GM10266 (cell line): ENCODE data around the gene APOL5.
"Not testable (repeated sequence)": the region's sequence is repeated elsewhere in the genome, so short reads cannot be mapped to it uniquely, and the experiment has no call there.

Experiments
- DNase-seq: peaks from one replicate; pipeline ENCODE4 v3.0.0; 2012; ENCODE audit errors: extremely low spot score
- TF ChIP-seq, protein P1 (sequence below): IDR thresholded peaks from 2 replicates; pipeline ENCODE4 v1.5.1; 2012; ENCODE audit warnings: mild to moderate bottlenecking, low read depth; ENCODE audit not compliant: control insufficient read depth, insufficient read depth; ENCODE audit errors: missing control alignments

Gene APOL5, protein sequence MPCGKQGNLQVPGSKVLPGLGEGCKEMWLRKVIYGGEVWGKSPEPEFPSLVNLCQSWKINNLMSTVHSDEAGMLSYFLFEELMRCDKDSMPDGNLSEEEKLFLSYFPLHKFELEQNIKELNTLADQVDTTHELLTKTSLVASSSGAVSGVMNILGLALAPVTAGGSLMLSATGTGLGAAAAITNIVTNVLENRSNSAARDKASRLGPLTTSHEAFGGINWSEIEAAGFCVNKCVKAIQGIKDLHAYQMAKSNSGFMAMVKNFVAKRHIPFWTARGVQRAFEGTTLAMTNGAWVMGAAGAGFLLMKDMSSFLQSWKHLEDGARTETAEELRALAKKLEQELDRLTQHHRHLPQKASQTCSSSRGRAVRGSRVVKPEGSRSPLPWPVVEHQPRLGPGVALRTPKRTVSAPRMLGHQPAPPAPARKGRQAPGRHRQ

GRCh38 chr22:35717572-35717971 lies at the start of gene APOL5:
TSS of gene APOL5 (plus strand) at chr22:35717872. CDS start at chr22:35717872, 0 bp downstream.
- TF ChIP-seq, protein P1, sequence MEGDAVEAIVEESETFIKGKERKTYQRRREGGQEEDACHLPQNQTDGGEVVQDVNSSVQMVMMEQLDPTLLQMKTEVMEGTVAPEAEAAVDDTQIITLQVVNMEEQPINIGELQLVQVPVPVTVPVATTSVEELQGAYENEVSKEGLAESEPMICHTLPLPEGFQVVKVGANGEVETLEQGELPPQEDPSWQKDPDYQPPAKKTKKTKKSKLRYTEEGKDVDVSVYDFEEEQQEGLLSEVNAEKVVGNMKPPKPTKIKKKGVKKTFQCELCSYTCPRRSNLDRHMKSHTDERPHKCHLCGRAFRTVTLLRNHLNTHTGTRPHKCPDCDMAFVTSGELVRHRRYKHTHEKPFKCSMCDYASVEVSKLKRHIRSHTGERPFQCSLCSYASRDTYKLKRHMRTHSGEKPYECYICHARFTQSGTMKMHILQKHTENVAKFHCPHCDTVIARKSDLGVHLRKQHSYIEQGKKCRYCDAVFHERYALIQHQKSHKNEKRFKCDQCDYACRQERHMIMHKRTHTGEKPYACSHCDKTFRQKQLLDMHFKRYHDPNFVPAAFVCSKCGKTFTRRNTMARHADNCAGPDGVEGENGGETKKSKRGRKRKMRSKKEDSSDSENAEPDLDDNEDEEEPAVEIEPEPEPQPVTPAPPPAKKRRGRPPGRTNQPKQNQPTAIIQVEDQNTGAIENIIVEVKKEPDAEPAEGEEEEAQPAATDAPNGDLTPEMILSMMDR = no peak
- DNase-seq = no peak

DNA sequence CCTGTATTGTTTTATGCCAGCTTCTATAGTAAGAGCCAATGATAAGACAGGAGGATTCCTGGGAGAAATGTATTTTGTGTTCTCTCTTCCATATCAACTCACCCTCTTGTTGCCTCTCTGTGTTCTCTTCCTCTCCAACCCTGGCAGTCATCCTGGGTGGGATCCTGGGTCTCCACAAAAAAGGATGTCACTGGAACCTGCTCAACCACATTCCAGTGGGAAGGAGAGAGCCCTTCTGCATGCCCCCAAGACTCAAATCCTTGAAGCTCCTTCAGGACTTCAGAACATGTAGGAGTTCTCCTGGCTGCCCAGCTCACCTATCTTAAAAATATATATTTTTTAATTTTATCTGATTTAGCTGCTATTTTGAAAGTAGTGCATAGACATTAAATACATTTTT lies 43.3 kb upstream of the APOL5 start:
- DNase-seq = no peak
- TF ChIP-seq, protein P1 = no peak

- not testable (repeated sequence) for DNase-seq
These were observed 41.6 kb upstream of the APOL5 start for GRCh38 chr22:35676065-35676464.

GRCh38 chr22:35677460-35678187 lies 40.0 kb upstream of the APOL5 start:
- DNase-seq = no peak
- TF ChIP-seq, protein P1 = no peak

DNA sequence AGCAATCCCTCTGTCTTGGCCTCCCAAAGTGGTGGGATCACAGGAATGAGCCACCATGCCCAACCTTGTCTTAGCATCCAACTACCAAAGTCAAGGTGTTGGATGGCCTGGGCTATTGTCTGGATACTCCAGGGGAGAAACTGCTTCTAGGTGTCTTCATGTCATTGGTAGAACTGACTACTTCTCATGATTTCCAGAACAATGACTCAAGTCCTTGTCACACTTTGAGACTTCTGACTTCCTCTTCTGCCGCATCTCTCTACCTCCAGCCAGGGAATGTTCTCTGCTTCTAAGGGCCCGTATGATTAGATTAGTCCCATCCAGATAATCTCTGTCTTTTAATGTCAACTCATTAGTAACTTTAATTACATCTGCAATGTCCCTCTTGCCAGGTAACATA lies 38.8 kb upstream of the APOL5 start:
- TF ChIP-seq, protein P1 = no peak
- no peak for DNase-seq

GRCh38 chr22:35679492-35679891 lies 38.2 kb upstream of the APOL5 start:
- DNase-seq = not testable (repeated sequence)

DNA sequence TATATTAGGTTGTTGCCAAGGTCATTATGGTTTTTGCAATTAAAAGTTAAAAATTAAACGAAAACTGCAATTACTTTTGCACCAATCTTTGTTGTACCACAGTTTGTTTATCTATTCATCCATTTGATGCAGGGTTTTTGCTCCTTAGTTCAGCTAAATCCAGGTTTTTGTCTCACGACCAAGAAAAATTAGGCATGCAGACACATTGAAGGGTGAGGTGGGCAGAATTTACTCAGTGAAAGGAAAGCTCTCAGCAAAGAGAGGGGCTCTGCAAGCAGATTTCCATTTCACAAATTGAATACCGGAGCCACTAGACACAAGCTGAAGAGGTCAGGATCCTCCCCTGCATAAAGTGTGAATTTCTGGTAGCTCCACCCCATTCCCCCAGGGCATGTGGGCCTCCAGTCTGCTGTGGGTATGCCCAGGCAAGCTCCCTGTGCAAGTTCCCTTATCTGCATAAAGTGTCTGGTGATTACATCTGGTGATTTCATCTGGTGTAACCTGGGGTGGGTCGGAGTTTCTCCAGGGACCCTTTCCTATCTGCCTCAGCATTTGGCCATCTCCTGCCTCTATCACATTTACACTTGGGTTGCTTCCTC lies 36.1 kb upstream of the APOL5 start:
- DNase-seq = no peak
- TF ChIP-seq, protein P1 = no peak

DNA sequence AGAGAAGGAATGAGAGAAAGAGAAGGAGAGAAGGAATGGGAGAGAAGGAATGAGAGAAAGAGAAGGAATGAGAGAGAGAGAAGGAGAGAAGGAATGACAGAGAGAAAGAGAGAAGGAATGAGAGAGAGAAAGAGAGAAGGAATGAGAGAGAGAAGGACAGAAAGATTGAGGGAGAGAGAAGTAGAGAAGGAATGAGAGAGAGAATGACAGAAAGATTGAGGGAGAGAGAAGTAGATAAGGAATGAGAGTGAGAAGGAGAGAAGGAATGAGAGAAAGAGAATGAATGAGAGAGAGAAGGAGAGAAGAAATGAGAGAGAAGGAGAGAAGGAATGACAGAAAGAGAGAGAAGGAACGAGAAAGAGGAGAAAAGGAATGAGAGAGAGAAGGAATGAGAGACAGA lies 34.1 kb upstream of the APOL5 start:
- TF ChIP-seq, protein P1 = no peak
- DNase-seq = no peak
